ENCODE results near the gene MICAL3. TPM values are rescaled to one million over a fixed set of nuclear protein-coding genes. Genes with fewer than 3 reads are reported as not detected.

Gene MICAL3
- total RNA-seq, 4 donors from 2014 or later, result 23.9 to 49.2 (median 34.5) TPM

- no peak for ATAC-seq (ENCODE audit: low FRiP score)
- no peak for TF ChIP-seq CTCF (IDR thresholded peaks at IDR 0.05)
- no peak for DNase-seq (ENCODE audit: low spot score)
These were observed 189.1 kb downstream of the MICAL3 start for GRCh38 chr22:17835256-17835655.

GRCh38 chr22:17833489-17833888 is 190.9 kb downstream of the MICAL3 start:
- DNase-seq (ENCODE audit: low spot score) (no peak), ATAC-seq (ENCODE audit: low FRiP score) (no peak)
- TF ChIP-seq CTCF (IDR thresholded peaks at IDR 0.05), result no peak

- TF ChIP-seq CTCF (IDR thresholded peaks at IDR 0.05), result no peak
- no peak for DNase-seq (ENCODE audit: low spot score)
- no peak for ATAC-seq (ENCODE audit: low FRiP score)
These were observed 191.7 kb downstream of the MICAL3 start for GRCh38 chr22:17832665-17833064.

GRCh38 chr22:17831501-17832251 is 192.7 kb downstream of the MICAL3 start:
- peak; percentile 41 for DNase-seq (ENCODE audit: low spot score)
- ATAC-seq (ENCODE audit: low FRiP score), result peak; percentile 78
- no peak for TF ChIP-seq CTCF (IDR thresholded peaks at IDR 0.05)

- peak in 2 of 3 donors; percentile 85 to 93 for TF ChIP-seq CTCF (IDR thresholded peaks at IDR 0.05)
- ATAC-seq (ENCODE audit: low FRiP score) (peak; percentile 79), DNase-seq (ENCODE audit: low spot score) (peak; percentile 96)
These were observed 194.1 kb downstream of the MICAL3 start for GRCh38 chr22:17830043-17830961.

- TF ChIP-seq CTCF (IDR thresholded peaks at IDR 0.05), result no peak
- DNase-seq (ENCODE audit: low spot score), result no peak
- ATAC-seq (ENCODE audit: low FRiP score), result peak; percentile 0
These were observed 194.7 kb downstream of the MICAL3 start for GRCh38 chr22:17829695-17830042.
